ENCODE results near the gene FAF1.

DNA sequence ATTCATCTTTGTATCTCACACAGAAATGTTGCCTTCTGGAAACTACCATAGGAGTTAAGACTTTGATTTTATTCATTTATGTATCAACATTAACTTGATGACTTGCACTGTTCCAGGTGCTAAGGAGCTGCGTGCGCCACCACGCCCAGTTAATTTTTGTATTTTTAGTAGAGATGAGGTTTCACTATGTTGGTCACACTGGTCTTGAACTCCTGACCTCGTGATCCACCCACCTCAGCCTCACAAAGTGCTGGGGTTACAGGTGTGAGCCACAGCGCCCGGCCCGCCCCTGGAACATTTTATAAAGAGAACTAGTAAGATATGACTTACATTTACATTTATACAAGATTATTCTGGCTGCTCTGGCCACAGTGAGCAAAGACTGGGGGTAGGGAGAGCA is 252.2 kb downstream of the FAF1 start:
- TF ChIP-seq POLR2A (IDR thresholded peaks at IDR 0.05; ENCODE audit: low read depth) (no peak), EP300 (IDR thresholded peaks at IDR 0.05) (no peak)

Data from esophagus muscularis mucosa (tissue), 2 donors.